Peyer's patch (tissue), 4 donors: ENCODE data around the gene KRT35. TPM values are rescaled to one million over a fixed set of nuclear protein-coding genes. Genes with fewer than 3 reads are reported as not detected.

Source experiments
- DNase-seq, 3 donors: peaks; one replicate each; pipeline ENCODE4 v3.0.0-alpha.2; 2017 to 2019
- H3K27ac ChIP-seq, 4 donors: fragments of 200-600 bp; sonication (generic); one replicate each; pipeline ENCODE4 v1.5.1; 2016 to 2019
- H3K27me3 ChIP-seq, 2 donors: fragments of 200-600 bp; sonication (generic); one replicate each; pipeline ENCODE4 v1.5.1; 2019
- H3K36me3 ChIP-seq, 3 donors: fragments of 200-600 bp; sonication (generic); one replicate each; pipeline ENCODE4 v1.5.1; 2016 to 2019
- H3K4me1 ChIP-seq, 4 donors: fragments of 200-600 bp; sonication (generic); one replicate each; pipeline ENCODE4 v1.5.1; 2016 to 2019
- H3K4me3 ChIP-seq, 4 donors: fragments of 200-600 bp; sonication (generic); 1 replicate in 3 of 4; 2 replicates in 1 of 4; pipeline ENCODE4 v1.5.1; 2016 to 2019; ENCODE audit warnings: mild to moderate bottlenecking in 1 of 4
- H3K9me3 ChIP-seq, 4 donors: fragments of 200-600 bp; sonication (generic); one replicate each; pipeline ENCODE4 v1.5.1; 2016 to 2019; ENCODE audit warnings: mild to moderate bottlenecking in 1 of 4
- POLR2A ChIP-seq, 2 donors: fragments of 450-650 bp; IDR thresholded peaks; one replicate each; pipeline ENCODE4 v1.5.1; 2017; ENCODE audit warnings: antibody characterized with exemption in 2 of 2, mild to moderate bottlenecking in 2 of 2, moderate library complexity in 2 of 2
- total RNA-seq, 4 donors: library from RNA; depleted of rRNA; stranded (reverse); fragments of >200 nt; gene quantifications; one replicate each; pipeline ENCODE4 v1.1.0, GENCODE V29; 2016
- TF ChIP-seq, protein P1 (sequence below), 6 experiments: fragments of 450-650 bp in 4 of 6; fragments of 200-600 bp in 2 of 6; sonication (generic) in 1 of 6; IDR thresholded peaks; one replicate each; pipeline ENCODE4 v1.5.1; 2017 to 2019; ENCODE audit warnings: antibody characterized with exemption in 6 of 6, mild to moderate bottlenecking in 3 of 6, moderate library complexity in 1 of 6

KRT35 gene
- total RNA-seq, 4 donors from 2014 or later = not detected

DNA sequence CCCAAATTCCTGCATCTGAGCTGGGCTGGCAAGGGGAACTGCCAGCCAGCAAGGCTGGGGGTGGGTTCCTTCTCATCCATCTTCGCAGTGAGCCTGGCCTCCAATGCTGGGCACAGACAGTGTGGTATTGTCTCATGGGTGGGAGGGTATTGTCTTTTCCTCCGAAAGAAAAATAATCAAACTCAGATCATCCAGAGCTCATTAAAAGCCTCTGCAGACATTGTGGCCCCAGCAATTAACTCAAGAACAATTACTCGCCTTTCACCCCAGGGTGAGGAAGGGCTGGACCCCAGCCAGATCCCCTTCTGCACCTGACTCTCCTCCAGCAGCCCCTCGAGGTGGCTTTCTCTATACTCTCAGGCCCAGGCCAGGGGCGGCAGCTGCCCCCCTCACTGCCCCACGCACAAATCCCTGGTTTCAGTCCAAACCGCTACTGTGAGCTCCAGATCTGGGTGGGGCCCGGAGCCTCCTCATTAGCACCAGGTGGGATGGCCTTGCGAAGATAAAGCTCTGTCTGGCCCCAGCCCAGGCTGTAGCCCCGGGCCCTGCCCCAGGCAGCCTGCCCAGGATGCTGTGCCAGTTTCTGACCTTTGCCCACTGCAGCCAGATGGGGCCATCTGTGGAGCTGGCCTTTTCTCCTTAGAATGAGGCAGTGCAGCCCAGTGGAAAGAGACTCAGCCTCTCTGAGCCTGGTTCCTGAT, 40.0 kb upstream of the KRT35 start:
- H3K4me3 ChIP-seq = peak overlapping the region in 1 of 4 donors; percentile 5
- H3K27ac ChIP-seq = peak overlapping the region in 3 of 4 donors; percentile 79 to 96 (median 95)
- no peaks in the 10 kb centered on the region for H3K9me3 ChIP-seq
- peaks cover 0 to 15% (median 0%) of the 10 kb centered on the region in 4 donors for H3K4me1 ChIP-seq
- DNase-seq = peak in 2 of 3 donors; percentile 85 to 87
- H3K27me3 ChIP-seq = no peaks in the 10 kb centered on the region
- peak in 1 of 2 donors; percentile 6 for TF ChIP-seq POLR2A (IDR thresholded peaks at IDR 0.05)
- TF ChIP-seq, protein P1, sequence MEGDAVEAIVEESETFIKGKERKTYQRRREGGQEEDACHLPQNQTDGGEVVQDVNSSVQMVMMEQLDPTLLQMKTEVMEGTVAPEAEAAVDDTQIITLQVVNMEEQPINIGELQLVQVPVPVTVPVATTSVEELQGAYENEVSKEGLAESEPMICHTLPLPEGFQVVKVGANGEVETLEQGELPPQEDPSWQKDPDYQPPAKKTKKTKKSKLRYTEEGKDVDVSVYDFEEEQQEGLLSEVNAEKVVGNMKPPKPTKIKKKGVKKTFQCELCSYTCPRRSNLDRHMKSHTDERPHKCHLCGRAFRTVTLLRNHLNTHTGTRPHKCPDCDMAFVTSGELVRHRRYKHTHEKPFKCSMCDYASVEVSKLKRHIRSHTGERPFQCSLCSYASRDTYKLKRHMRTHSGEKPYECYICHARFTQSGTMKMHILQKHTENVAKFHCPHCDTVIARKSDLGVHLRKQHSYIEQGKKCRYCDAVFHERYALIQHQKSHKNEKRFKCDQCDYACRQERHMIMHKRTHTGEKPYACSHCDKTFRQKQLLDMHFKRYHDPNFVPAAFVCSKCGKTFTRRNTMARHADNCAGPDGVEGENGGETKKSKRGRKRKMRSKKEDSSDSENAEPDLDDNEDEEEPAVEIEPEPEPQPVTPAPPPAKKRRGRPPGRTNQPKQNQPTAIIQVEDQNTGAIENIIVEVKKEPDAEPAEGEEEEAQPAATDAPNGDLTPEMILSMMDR (IDR thresholded peaks at IDR 0.05) = no peak
- H3K36me3 ChIP-seq = peaks cover 0 to 25% (median 0%) of the 10 kb centered on the region in 3 donors

GRCh38 chr17:41519501-41520224, 38.7 kb upstream of the KRT35 start:
- Histone ChIP-seq H3K27me3 (no peaks in the 10 kb centered on the region), H3K4me3 (no peak overlapping the region), H3K4me1 (peaks cover 0 to 15% (median 0%) of the 10 kb centered on the region in 4 donors), H3K36me3 (peaks cover 0 to 13% (median 0%) of the 10 kb centered on the region in 3 donors), H3K9me3 (no peaks in the 10 kb centered on the region), H3K27ac (peak overlapping the region in 2 of 4 donors; percentile 95 to 96)
- TF ChIP-seq, protein P1 (IDR thresholded peaks at IDR 0.05) = no peak
- peak in 1 of 2 donors; percentile 37 for TF ChIP-seq POLR2A (IDR thresholded peaks at IDR 0.05)
- peak in 2 of 3 donors; percentile 70 to 72 for DNase-seq

DNA sequence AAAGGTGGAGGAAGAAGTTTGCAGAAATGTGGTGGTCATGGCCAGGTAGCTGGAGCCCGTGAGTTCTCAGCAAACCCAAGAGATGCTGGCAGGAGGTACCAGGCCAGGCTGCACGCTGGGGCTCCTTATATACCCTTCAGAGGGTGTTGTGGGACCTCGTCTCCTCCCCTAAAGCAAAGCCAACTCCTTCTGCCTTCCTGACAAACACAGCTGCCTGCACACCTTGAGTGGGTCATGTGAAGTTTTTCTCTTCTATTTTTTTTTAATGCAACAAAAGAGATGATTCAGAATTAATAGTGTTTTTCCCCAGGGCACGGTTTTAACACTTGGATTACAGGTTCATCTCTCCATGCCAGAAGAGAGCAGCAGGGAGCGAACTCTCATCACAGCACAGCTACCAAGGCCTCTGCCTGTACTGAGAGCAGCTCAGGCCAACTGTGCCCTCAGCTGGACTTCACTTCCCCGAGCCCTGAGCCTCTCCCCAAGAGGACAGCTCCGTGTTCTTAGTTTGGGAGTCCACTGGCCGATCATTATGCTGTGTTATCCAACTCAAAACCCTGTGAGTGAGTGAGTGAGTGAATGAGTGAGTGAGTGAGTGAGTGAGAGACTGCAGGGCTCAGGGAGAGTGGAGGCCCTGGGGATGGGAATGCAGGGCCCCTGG, 38.0 kb upstream of the KRT35 start, which contains the start of gene KRT15:
KRT15 (minus strand) TSS at position 102 of the 661 bp plus-strand sequence; CDS start at position 39, 63 bp downstream.
- DNase-seq = no peak
- peak within 1 kb of the TSS in 2 of 4 donors; percentile 95 to 96 for H3K27ac ChIP-seq
- peaks cover 0 to 6% (median 0%) of the 10 kb centered on the region in 3 donors for H3K36me3 ChIP-seq
- H3K9me3 ChIP-seq = no peaks in the 10 kb centered on the region
- TF ChIP-seq POLR2A (IDR thresholded peaks at IDR 0.05) = no peak
- TF ChIP-seq, protein P1 (IDR thresholded peaks at IDR 0.05) = no peak
- H3K27me3 ChIP-seq = no peaks in the 10 kb centered on the region
- H3K4me3 ChIP-seq = no peak within 1 kb of the TSS
- peaks cover 0 to 11% (median 0%) of the 10 kb centered on the region in 4 donors for H3K4me1 ChIP-seq

DNA sequence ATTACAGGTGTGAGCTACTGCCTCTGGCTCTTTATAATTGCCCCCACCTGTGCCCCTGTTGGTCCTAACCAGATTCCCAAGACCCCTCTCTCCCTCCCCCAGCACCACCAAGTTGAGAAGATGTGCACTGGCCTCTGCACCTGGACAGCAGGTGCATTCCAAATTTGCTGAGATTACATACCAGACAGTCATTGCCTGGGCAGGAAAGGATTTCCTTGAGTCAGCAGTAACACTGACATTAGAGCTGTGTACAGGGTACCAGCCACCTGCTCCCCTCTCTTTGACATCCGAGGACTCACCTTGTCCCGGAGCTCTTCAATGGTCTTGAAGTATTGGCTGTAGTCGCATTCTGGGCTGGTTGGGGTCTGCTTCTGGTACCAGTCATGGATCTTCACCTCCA, 37.1 kb upstream of the KRT35 start:
- H3K36me3 ChIP-seq = no peaks in the 10 kb centered on the region
- H3K27ac ChIP-seq = no peak overlapping the region
- H3K9me3 ChIP-seq = no peaks in the 10 kb centered on the region
- H3K4me1 ChIP-seq = peaks cover 0 to 7% (median 0%) of the 10 kb centered on the region in 4 donors
- no peak for TF ChIP-seq POLR2A (IDR thresholded peaks at IDR 0.05)
- TF ChIP-seq, protein P1 (IDR thresholded peaks at IDR 0.05) = no peak
- no peak for DNase-seq
- no peaks in the 10 kb centered on the region for H3K27me3 ChIP-seq
- no peak overlapping the region for H3K4me3 ChIP-seq

GRCh38 chr17:41516830-41517283, 35.9 kb upstream of the KRT35 start:
- Histone ChIP-seq H3K4me3 (no peak overlapping the region), H3K36me3 (no peaks in the 10 kb centered on the region), H3K27ac (no peak overlapping the region), H3K27me3 (no peaks in the 10 kb centered on the region), H3K9me3 (no peaks in the 10 kb centered on the region), H3K4me1 (no peaks in the 10 kb centered on the region)
- no peak for DNase-seq
- TF ChIP-seq POLR2A (IDR thresholded peaks at IDR 0.05) = no peak
- TF ChIP-seq, protein P1 (IDR thresholded peaks at IDR 0.05) = no peak
